Measurements from ENCODE around the gene TRIM14.

The TRIM14 gene

DNA sequence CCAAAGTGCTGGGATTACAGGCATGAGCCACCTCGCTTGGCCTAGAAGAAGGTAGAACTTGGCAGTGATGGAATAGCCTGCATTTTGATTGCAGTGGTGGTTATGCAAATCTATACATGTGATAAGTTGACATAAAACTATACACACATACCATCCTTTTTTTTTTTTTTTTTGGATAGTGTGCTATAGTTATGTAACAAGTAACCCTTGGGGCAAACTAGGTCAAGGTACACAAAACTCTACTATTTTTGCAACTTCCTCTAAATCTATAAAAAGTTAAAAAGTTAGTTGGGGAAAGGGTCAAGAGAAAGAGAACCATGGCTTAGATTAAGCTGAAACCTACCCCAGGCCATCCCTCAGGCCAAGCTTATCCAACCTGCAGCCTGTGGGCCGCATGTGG, 11.1 kb downstream of the TRIM14 start:
- TF ChIP-seq, protein P1, sequence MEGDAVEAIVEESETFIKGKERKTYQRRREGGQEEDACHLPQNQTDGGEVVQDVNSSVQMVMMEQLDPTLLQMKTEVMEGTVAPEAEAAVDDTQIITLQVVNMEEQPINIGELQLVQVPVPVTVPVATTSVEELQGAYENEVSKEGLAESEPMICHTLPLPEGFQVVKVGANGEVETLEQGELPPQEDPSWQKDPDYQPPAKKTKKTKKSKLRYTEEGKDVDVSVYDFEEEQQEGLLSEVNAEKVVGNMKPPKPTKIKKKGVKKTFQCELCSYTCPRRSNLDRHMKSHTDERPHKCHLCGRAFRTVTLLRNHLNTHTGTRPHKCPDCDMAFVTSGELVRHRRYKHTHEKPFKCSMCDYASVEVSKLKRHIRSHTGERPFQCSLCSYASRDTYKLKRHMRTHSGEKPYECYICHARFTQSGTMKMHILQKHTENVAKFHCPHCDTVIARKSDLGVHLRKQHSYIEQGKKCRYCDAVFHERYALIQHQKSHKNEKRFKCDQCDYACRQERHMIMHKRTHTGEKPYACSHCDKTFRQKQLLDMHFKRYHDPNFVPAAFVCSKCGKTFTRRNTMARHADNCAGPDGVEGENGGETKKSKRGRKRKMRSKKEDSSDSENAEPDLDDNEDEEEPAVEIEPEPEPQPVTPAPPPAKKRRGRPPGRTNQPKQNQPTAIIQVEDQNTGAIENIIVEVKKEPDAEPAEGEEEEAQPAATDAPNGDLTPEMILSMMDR (IDR thresholded peaks at IDR 0.05; ENCODE audit: low read depth, low read length) = no peak
- DNase-seq (ENCODE audit: extremely low read depth, low read depth) = no peak

DNA sequence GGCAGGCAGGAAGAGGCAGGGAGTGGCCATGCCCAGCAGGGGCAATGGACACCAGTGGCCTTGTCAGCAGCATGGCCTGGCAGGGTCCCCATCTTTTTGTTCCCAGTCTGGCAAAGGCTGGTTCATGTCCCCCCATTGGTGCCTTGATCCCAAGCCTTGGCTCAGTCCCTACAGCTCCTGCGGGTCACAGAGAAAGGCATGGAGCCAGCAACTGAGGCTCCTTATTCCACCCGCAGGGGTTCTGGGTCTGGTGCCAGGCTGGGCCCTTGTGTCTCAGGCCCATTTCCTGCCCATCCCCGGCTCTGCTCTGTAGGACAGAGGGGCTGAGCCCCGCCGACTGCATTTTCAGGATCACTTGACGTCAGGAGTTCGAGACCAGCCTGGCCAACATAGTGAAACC, 14.0 kb downstream of the TRIM14 start:
- DNase-seq (ENCODE audit: extremely low read depth, low read depth) = no peak
- TF ChIP-seq, protein P1 (IDR thresholded peaks at IDR 0.05; ENCODE audit: low read depth, low read length) = no peak

DNA sequence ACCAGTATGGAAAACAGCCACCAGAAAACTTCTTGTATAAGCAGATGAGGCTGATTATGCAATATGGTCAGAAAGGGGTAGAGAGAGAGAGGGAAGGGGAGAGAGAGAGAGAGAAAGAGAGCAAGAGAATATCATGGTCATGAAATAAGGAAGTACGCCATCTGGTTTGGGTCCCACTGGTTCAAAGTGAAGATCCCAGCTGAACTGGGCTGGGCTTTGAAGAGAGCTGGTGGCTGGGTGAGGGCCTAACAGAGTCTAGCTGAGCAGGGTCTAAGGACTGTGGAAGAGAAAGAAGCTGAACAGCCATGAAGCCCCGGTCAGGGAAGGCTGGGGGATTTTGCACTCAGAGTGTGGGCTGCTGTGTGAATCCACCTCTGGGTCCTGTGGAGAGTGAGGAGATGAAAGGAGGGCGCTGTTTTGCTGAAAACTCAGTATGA, 14.6 kb downstream of the TRIM14 start:
- TF ChIP-seq, protein P1 (IDR thresholded peaks at IDR 0.05; ENCODE audit: low read depth, low read length) = no peak
- no peak for DNase-seq (ENCODE audit: extremely low read depth, low read depth)

DNA sequence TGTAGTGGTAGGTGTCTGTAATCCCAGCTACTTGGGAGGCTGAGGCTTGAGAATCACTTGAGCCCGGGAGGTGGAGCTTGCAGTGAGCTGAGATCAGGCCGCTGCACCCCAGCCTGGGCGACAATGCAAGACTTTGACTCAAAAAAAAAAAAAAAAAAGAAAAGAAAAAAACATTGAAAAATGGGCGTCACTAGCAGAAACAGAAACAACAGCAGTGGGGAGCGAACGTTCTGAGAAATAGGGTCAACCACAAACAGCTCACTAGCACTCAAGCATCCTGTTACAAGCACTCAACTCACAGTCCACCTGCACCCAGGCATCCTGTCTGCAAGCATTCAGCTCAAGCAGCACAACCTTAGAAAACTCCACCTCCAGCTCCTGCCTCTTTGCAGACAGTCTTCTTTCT, 17.2 kb downstream of the TRIM14 start:
- DNase-seq (ENCODE audit: extremely low read depth, low read depth) = no peak
- TF ChIP-seq, protein P1 (IDR thresholded peaks at IDR 0.05; ENCODE audit: low read depth, low read length) = no peak

DNA sequence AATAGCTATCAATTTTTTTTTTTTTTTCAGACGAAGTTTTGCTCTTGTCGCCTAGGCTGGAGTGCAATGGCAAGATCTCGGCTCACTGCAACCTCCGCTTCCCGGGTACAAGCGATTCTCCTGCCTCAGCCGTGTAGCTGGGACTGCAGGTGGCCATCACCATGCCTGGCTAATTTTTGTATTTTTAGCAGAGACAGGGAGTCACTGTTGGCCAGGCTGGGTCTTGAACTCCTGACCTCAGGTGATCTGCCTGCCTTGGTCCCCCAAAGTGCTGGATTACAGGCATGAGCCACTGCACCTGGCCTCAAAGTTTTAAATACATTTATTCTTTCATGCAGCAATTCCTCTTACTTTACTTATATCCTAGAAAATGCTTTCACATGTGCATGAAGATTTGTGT, 17.6 kb downstream of the TRIM14 start:
- no peak for DNase-seq (ENCODE audit: extremely low read depth, low read depth)
- TF ChIP-seq, protein P1 (IDR thresholded peaks at IDR 0.05; ENCODE audit: low read depth, low read length) = no peak

DNA sequence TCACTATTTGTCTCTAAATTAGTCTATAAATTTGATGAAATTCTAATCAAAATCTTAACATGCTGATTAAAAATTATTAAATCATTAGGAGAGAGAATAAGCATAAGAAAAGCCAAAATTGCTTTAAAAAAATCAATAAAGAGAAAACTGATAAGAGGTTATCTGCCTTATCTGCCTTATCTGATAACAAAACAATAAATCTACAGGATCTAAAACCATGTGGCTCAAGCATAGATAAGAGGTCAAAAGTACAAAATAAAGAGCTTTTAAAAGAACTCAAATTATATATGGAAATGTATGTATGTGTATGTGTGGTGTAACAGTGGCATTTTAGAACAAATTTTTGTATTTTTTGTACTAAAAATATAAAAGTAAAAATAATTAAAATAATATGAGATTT, 18.6 kb downstream of the TRIM14 start:
- TF ChIP-seq, protein P1 (IDR thresholded peaks at IDR 0.05; ENCODE audit: low read depth, low read length) = no peak
- no peak for DNase-seq (ENCODE audit: extremely low read depth, low read depth)

DNA sequence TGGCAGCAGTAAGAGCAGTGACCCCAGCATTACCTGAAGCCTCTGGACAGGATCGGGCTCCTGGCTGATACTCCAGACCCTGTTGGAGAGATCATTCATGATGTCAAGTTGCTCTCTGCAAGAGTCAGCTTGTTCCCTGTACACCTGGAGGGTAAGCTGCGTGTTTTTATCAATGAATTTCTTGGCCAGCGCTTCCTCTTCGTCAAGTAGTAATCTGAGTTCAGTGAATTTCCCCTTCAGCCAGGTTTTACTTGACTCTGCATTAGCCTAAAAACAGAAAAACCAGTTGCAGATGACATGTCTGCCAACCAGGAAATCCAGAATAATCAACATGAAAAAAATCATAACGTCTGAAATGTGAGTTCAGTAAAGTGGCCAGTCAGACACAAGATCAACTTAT, 19.1 kb downstream of the TRIM14 start:
- DNase-seq (ENCODE audit: extremely low read depth, low read depth) = no peak
- TF ChIP-seq, protein P1 (IDR thresholded peaks at IDR 0.05; ENCODE audit: low read depth, low read length) = no peak

Data from AG09319 (cell line).